A549 (cell line): ENCODE measurements around the gene SUB1.

Experiments used
- EP300 ChIP-seq, 2 experiments: fragments of >200 bp; sonication (Bioruptor Twin); formaldehyde crosslinking; IDR thresholded peaks; 2 replicates in 1 of 2; 3 replicates in 1 of 2; pipeline ENCODE4 v1.6.1; 2016 to 2017
- ESRRA ChIP-seq: fragments of 150-350 bp; IDR thresholded peaks from 2 replicates; pipeline ENCODE4 v1.6.1; 2014; ENCODE audit warnings: mild to moderate bottlenecking, low read length, borderline replicate concordance
- FOXS1 ChIP-seq: fragments of 250-450 bp; sonication (Bioruptor Pico); IDR thresholded peaks from 2 replicates; pipeline ENCODE4 v1.5.0; 2020; ENCODE audit warnings: mild to moderate bottlenecking, moderate library complexity
- KDM1A ChIP-seq: fragments of 200-600 bp; sonication (generic); IDR thresholded peaks from 2 replicates; pipeline ENCODE4 v1.6.1; 2016; ENCODE audit warnings: low read depth, mild to moderate bottlenecking
- KDM5A ChIP-seq: fragments of 200-600 bp; sonication (generic); IDR thresholded peaks from 2 replicates; pipeline ENCODE4 v1.6.1; 2016; ENCODE audit warnings: antibody characterized with exemption, mild to moderate bottlenecking
- MYC ChIP-seq: IDR thresholded peaks from 2 replicates; pipeline ENCODE4 v1.6.1; 2012; ENCODE audit warnings: mild to moderate bottlenecking, inconsistent platforms, low read length, improper control_type of control experiment, borderline replicate concordance
- PBX3 ChIP-seq: IDR thresholded peaks from 2 replicates; pipeline ENCODE4 v1.6.1; 2012
- POLR2A ChIP-seq: IDR thresholded peaks from 2 replicates; pipeline ENCODE4 v1.6.1; 2012; ENCODE audit warnings: mild to moderate bottlenecking, low read length
- RAD21 ChIP-seq, 2 experiments: fragments of >200 bp in 1 of 2; sonication (Bioruptor Twin) in 1 of 2; formaldehyde crosslinking in 1 of 2; IDR thresholded peaks in 1 of 2; conservative IDR thresholded peaks in 1 of 2; 2 replicates in 1 of 2; 3 replicates in 1 of 2; pipeline ENCODE4 v1.6.1; 2012 to 2018; ENCODE audit warnings: inconsistent platforms in 1 of 2
- TF ChIP-seq, protein P1 (sequence below): fragments of >200 bp; sonication (Bioruptor Twin); formaldehyde crosslinking; IDR thresholded peaks from 3 replicates; pipeline ENCODE4 v1.5.1; 2016
- TF ChIP-seq, protein P2 (sequence below): IDR thresholded peaks from 2 replicates; pipeline ENCODE4 v1.6.1; 2012

GRCh38 chr5:32551865-32552264, 33.5 kb upstream of the SUB1 start:
- TF ChIP-seq PBX3 (no peak), FOXS1 (CRISPR knock-in tag) (no peak), KDM5A (no peak), ESRRA (no peak), EP300 (IDR thresholded peaks at IDR 0.05) (no peak), RAD21 (conservative IDR thresholded peaks at IDR 0.05 in 1 of 2, IDR thresholded peaks at IDR 0.05 in 1 of 2) (no peak), KDM1A (no peak), POLR2A (no peak), MYC (no peak)
- TF ChIP-seq, protein P1, sequence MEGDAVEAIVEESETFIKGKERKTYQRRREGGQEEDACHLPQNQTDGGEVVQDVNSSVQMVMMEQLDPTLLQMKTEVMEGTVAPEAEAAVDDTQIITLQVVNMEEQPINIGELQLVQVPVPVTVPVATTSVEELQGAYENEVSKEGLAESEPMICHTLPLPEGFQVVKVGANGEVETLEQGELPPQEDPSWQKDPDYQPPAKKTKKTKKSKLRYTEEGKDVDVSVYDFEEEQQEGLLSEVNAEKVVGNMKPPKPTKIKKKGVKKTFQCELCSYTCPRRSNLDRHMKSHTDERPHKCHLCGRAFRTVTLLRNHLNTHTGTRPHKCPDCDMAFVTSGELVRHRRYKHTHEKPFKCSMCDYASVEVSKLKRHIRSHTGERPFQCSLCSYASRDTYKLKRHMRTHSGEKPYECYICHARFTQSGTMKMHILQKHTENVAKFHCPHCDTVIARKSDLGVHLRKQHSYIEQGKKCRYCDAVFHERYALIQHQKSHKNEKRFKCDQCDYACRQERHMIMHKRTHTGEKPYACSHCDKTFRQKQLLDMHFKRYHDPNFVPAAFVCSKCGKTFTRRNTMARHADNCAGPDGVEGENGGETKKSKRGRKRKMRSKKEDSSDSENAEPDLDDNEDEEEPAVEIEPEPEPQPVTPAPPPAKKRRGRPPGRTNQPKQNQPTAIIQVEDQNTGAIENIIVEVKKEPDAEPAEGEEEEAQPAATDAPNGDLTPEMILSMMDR: no peak
- TF ChIP-seq, protein P2, sequence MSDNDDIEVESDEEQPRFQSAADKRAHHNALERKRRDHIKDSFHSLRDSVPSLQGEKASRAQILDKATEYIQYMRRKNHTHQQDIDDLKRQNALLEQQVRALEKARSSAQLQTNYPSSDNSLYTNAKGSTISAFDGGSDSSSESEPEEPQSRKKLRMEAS: no peak
